IMR-90 (cell line): ENCODE measurements around the gene VILL. TPM values are rescaled to one million over a fixed set of nuclear protein-coding genes. Genes with fewer than 3 reads are reported as not detected.

Experiments
- ATAC-seq: fragments of 200-7000 bp; cut with Tn5 transposase; 2 replicates; pipeline ENCODE4 v1.9.1; 2020; ENCODE audit warnings: low read depth, mild to moderate bottlenecking, moderate library complexity
- BruUV-seq: library from RNA; stranded (reverse); fragments of 400-500 nt; replicated peaks from 2 replicates; lab custom pipeline; 2021; lab: Mats Ljungman, UMichigan
- CTCF ChIA-PET: fragments of 300-600 bp; formaldehyde crosslinking; extraction: SDS; loops from one replicate; lab custom pipeline; 2021; ENCODE audit warnings: antibody characterized with exemption; lab: Yijun Ruan, JAX
- POLR2A ChIA-PET: fragments of 300-600 bp; sonication (Branson Sonifier 250); formaldehyde crosslinking; loops from one replicate; lab custom pipeline; 2022; ENCODE audit warnings: antibody characterized with exemption; ENCODE audit not compliant: unreplicated experiment; lab: Charles Lee
- DNase-seq: peaks from one replicate; pipeline ENCODE4 v3.0.0; 2013
- H2AFZ ChIP-seq: replicated peaks from 2 replicates; pipeline ENCODE3; 2013; ENCODE audit warnings: low read length, mild to moderate bottlenecking; ENCODE audit not compliant: poor library complexity
- H2AK5ac ChIP-seq: 2 replicates; pipeline ENCODE4 v1.6.1; 2013; ENCODE audit warnings: low read depth, low read length, inconsistent platforms
- H2AK9ac ChIP-seq: replicated peaks from 2 replicates; pipeline ENCODE3; 2013; ENCODE audit warnings: mild to moderate bottlenecking, low read depth, low read length, moderate library complexity; ENCODE audit not compliant: poor library complexity
- H2BK120ac ChIP-seq: 2 replicates; pipeline ENCODE4 v1.6.1; 2013; ENCODE audit warnings: low read depth, low read length, inconsistent platforms
- H2BK15ac ChIP-seq: 3 replicates; pipeline ENCODE4 v1.6.1; 2013; ENCODE audit warnings: low read depth, low read length, inconsistent platforms
- H2BK20ac ChIP-seq: 2 replicates; pipeline ENCODE4 v1.6.1; 2013; ENCODE audit warnings: low read depth, mild to moderate bottlenecking, inconsistent platforms, low read length, moderate library complexity
- H2BK5ac ChIP-seq: 2 replicates; pipeline ENCODE4 v1.6.1; 2013; ENCODE audit warnings: mild to moderate bottlenecking, low read depth, low read length, inconsistent platforms; ENCODE audit not compliant: poor library complexity, severe bottlenecking
- H3K14ac ChIP-seq: replicated peaks from 2 replicates; pipeline ENCODE4 v1.6.1; 2013; ENCODE audit warnings: low read depth, low read length, inconsistent platforms
- H3K18ac ChIP-seq: 2 replicates; pipeline ENCODE4 v1.6.1; 2013; ENCODE audit warnings: low read depth, low read length, control low read depth
- H3K23ac ChIP-seq: 2 replicates; pipeline ENCODE4 v1.6.1; 2013; ENCODE audit warnings: low read depth, low read length, inconsistent platforms
- H3K27ac ChIP-seq: 2 replicates; pipeline ENCODE4 v1.5.1; 2013; ENCODE audit warnings: mild to moderate bottlenecking, control low read depth, low read length; ENCODE audit not compliant: insufficient read depth
- H3K27me3 ChIP-seq: 2 replicates; pipeline ENCODE4 v1.6.1; 2013; ENCODE audit warnings: low read length; ENCODE audit not compliant: control insufficient read depth, insufficient read depth
- H3K36me3 ChIP-seq: 2 replicates; pipeline ENCODE4 v1.6.1; 2013; ENCODE audit warnings: low read length, mixed read lengths; ENCODE audit not compliant: control insufficient read depth, insufficient read depth
- H3K4ac ChIP-seq: 2 replicates; pipeline ENCODE4 v1.6.1; 2013; ENCODE audit warnings: low read depth, low read length, inconsistent platforms
- H3K4me1 ChIP-seq: 2 replicates; pipeline ENCODE4 v1.6.1; 2013; ENCODE audit warnings: low read length, mixed read lengths; ENCODE audit not compliant: control insufficient read depth, insufficient read depth
- H3K4me2 ChIP-seq: 2 replicates; pipeline ENCODE4 v1.6.1; 2013; ENCODE audit warnings: low read depth, mild to moderate bottlenecking, control low read depth, low read length, moderate library complexity
- H3K4me3 ChIP-seq: 2 replicates; pipeline ENCODE4 v1.5.1; 2013; ENCODE audit warnings: low read depth, mild to moderate bottlenecking, control low read depth, low read length, moderate library complexity; ENCODE audit not compliant: insufficient read depth
- H3K56ac ChIP-seq: 2 replicates; pipeline ENCODE4 v1.6.1; 2013; ENCODE audit warnings: low read length, inconsistent platforms; ENCODE audit not compliant: insufficient read depth; ENCODE audit errors: extremely low read depth
- H3K79me1 ChIP-seq, 2 experiments: 2 replicates each; pipeline ENCODE4 v1.6.1; 2013; ENCODE audit warnings: low read length in 2 of 2, inconsistent platforms in 1 of 2, low read depth in 1 of 2
- H3K9ac ChIP-seq: 2 replicates; pipeline ENCODE4 v1.6.1; 2013; ENCODE audit warnings: low read depth, low read length, control low read depth
- H3K9me1 ChIP-seq: 2 replicates; pipeline ENCODE4 v1.6.1; 2013; ENCODE audit warnings: low read length, inconsistent platforms; ENCODE audit not compliant: insufficient read depth
- H3K9me3 ChIP-seq: 2 replicates; pipeline ENCODE4 v1.6.1; 2013; ENCODE audit warnings: low read length; ENCODE audit not compliant: control insufficient read depth, insufficient read depth
- H4K20me1 ChIP-seq: 2 replicates; pipeline ENCODE4 v1.6.1; 2013; ENCODE audit warnings: low read length, inconsistent platforms; ENCODE audit not compliant: insufficient read depth
- H4K5ac ChIP-seq: 2 replicates; pipeline ENCODE4 v1.6.1; 2013; ENCODE audit warnings: mild to moderate bottlenecking, low read depth, low read length, control low read depth
- H4K8ac ChIP-seq, 2 experiments: 2 replicates each; pipeline ENCODE4 v1.6.1; 2013; ENCODE audit warnings: low read depth in 2 of 2, low read length in 2 of 2, control low read depth in 1 of 2, inconsistent platforms in 1 of 2
- H4K91ac ChIP-seq: 2 replicates; pipeline ENCODE4 v1.6.1; 2013; ENCODE audit warnings: low read depth, low read length, inconsistent platforms; ENCODE audit not compliant: insufficient read depth
- BHLHE40 ChIP-seq: fragments of 150-350 bp; IDR thresholded peaks from 2 replicates; pipeline ENCODE4 v1.6.1; 2016; ENCODE audit warnings: mild to moderate bottlenecking, low read depth, low read length
- CEBPB ChIP-seq: IDR thresholded peaks from 2 replicates; pipeline ENCODE4 v1.6.1; 2012; ENCODE audit warnings: low read depth, low read length, improper control_type of control experiment
- CHD1 ChIP-seq: IDR thresholded peaks from 2 replicates; pipeline ENCODE4 v1.6.1; 2012; ENCODE audit warnings: low read depth, low read length, improper control_type of control experiment
- CTCF ChIP-seq: conservative IDR thresholded peaks from 2 replicates; pipeline ENCODE4 v1.5.1; 2012; ENCODE audit warnings: mild to moderate bottlenecking, low read depth, low read length, improper control_type of control experiment
- FOS ChIP-seq: fragments of 150-350 bp; IDR thresholded peaks from 2 replicates; pipeline ENCODE4 v1.6.1; 2016; ENCODE audit warnings: low read depth, low read length
- MAZ ChIP-seq: IDR thresholded peaks from 2 replicates; pipeline ENCODE4 v1.6.1; 2012; ENCODE audit warnings: low read depth, mild to moderate bottlenecking, low read length, improper control_type of control experiment, moderate library complexity, borderline replicate concordance
- MXI1 ChIP-seq: IDR thresholded peaks from 2 replicates; pipeline ENCODE4 v1.6.1; 2012; ENCODE audit warnings: low read depth, mild to moderate bottlenecking, low read length, moderate library complexity, borderline replicate concordance
- POLR2A ChIP-seq: IDR thresholded peaks from 2 replicates; pipeline ENCODE4 v1.6.1; 2012; ENCODE audit warnings: mild to moderate bottlenecking, low read depth, low read length
- RAD21 ChIP-seq: IDR thresholded peaks from 2 replicates; pipeline ENCODE4 v1.6.1; 2012; ENCODE audit warnings: low read length, improper control_type of control experiment
- RCOR1 ChIP-seq: IDR thresholded peaks from 2 replicates; pipeline ENCODE4 v1.6.1; 2012; ENCODE audit warnings: mild to moderate bottlenecking, low read length, improper control_type of control experiment; ENCODE audit not compliant: insufficient replicate concordance
- SMC3 ChIP-seq: fragments of 150-350 bp; IDR thresholded peaks from 2 replicates; pipeline ENCODE4 v1.6.1; 2016; ENCODE audit warnings: low read depth, mild to moderate bottlenecking, antibody characterized with exemption, low read length, moderate library complexity
- USF2 ChIP-seq: fragments of 150-350 bp; IDR thresholded peaks from 2 replicates; pipeline ENCODE4 v1.6.1; 2017; ENCODE audit warnings: mild to moderate bottlenecking, antibody characterized with exemption, low read length, low read depth
- WGBS, 2 experiments: methylation state at CpG; one replicate each; pipeline versions ENCODE4 v1.1.5 to v1.1.7; 2013; ENCODE audit warnings: missing lambda C conversion rate in 2 of 2; ENCODE audit not compliant: insufficient read length in 1 of 2; ENCODE audit errors: extremely low coverage in 2 of 2; 5-methylcytosine and 5-hydroxymethylcytosine counted together
- dilution Hi-C: fragments of 300-500 bp; cut with HindIII; formaldehyde crosslinking; loops from one replicate; pipeline ENCODE4 v1.14.3; 2018; ENCODE audit warnings: low sequenced_read_pairs; ENCODE audit not compliant: unreplicated experiment
- in situ Hi-C: fragments of 300-500 bp; cut with MboI; formaldehyde crosslinking; loops from 3 replicates; pipeline ENCODE4 v1.14.3; 2019; ENCODE audit warnings: low sequenced_read_pairs, inconsistent platforms, mixed read lengths
- intact Hi-C: fragments of 100-400 bp; cut with micrococcal nuclease; formaldehyde crosslinking; loops from 2 replicates; pipeline ENCODE4 v1.10.0; 2022
- polyA plus RNA-seq, 3 experiments: library from polyadenylated mRNA; depleted of rRNA; stranded (reverse); fragments of >200 nt; gene quantifications; 2 replicates each; pipeline ENCODE4 v1.2.3, GENCODE V29; 2012; ENCODE audit warnings: low replicate concordance in 1 of 3
- total RNA-seq: library from RNA; depleted of rRNA; stranded (reverse); fragments of >200 nt; gene quantifications from 2 replicates; pipeline ENCODE4 v1.2.3, GENCODE V29; 2012

The VILL gene
- total and polyA plus RNA-seq, 2 of the 4 experiments (the other 2 are of a cell fraction): 2.3 to 4.7 TPM

- in situ Hi-C loops (no loop called here), dilution Hi-C loops (no loop called here), intact Hi-C loops (no loop called here)
- ChIA-PET POLR2A (no interaction called here), CTCF (no interaction called here)
- Histone ChIP-seq H2BK5ac (no peak overlapping the region), H4K5ac (no peak overlapping the region), H3K36me3 (no peaks in the 10 kb centered on the region), H3K9ac (no peak overlapping the region), H3K9me3 (no peaks in the 10 kb centered on the region), H3K27ac (no peak overlapping the region), H4K20me1 (no peaks in the 10 kb centered on the region), H2BK15ac (no peak overlapping the region), H3K4me3 (no peak overlapping the region), H4K91ac (no peak overlapping the region), H3K79me1 (peaks cover 3 to 4% of the 10 kb centered on the region in 2 experiments; a peak in 1 of 4 replicates), H2BK120ac (no peak overlapping the region), H3K23ac (no peak overlapping the region), H3K4me1 (peaks cover 9% of the 10 kb centered on the region), H3K18ac (no peak overlapping the region), H2BK20ac (no peak overlapping the region), H3K56ac (no peak overlapping the region), H3K4me2 (no peak overlapping the region), H3K4ac (no peak overlapping the region), H2AFZ (no peak overlapping the region), H3K9me1 (no peaks in the 10 kb centered on the region; the same call in 1 of the 2 replicates), H2AK9ac (no peak overlapping the region), H2AK5ac (no peak overlapping the region), H3K14ac (no peak overlapping the region), H3K27me3 (peaks cover 3% of the 10 kb centered on the region), H4K8ac (no peak overlapping the region)
- BruUV-seq: no TSS peak
- WGBS, 2 experiments: no CpG with 5 or more reads among the region's 1 CpG
- no peak for ATAC-seq
- TF ChIP-seq CHD1: no peak
- no peak for TF ChIP-seq USF2
- TF ChIP-seq FOS: no peak
- no peak for TF ChIP-seq SMC3
- TF ChIP-seq BHLHE40: no peak
- TF ChIP-seq MXI1: no peak
- TF ChIP-seq MAZ: no peak
- no peak for TF ChIP-seq RAD21
- TF ChIP-seq CTCF: no peak
- TF ChIP-seq POLR2A: no peak
- no peak for TF ChIP-seq RCOR1
- no peak for TF ChIP-seq CEBPB
- no peak for DNase-seq
Observed at GRCh38 chr3:38032328-38032865, 41.8 kb downstream of the VILL start.
